Adrenal gland (tissue), 5 donors: ENCODE data around the gene KDM4C.
"Not testable (repeated sequence)": the region's sequence is repeated elsewhere in the genome, so short reads cannot be mapped to it uniquely, and the experiment has no call there.

ENCODE experiments used
- CTCF ChIP-seq, 6 experiments: fragments of 450-650 bp in 4 of 6; fragments of 200-600 bp in 2 of 6; sonication (generic) in 1 of 6; IDR thresholded peaks; 1 replicate in 5 of 6; 2 replicates in 1 of 6; pipeline versions ENCODE4 v1.5.1 to v1.8.0; 2016 to 2021; ENCODE audit warnings: antibody characterized with exemption in 6 of 6, mild to moderate bottlenecking in 2 of 6, moderate library complexity in 1 of 6
- POLR2A ChIP-seq, 2 donors: fragments of 450-650 bp; IDR thresholded peaks; one replicate each; pipeline ENCODE4 v1.6.1; 2017; ENCODE audit warnings: antibody characterized with exemption in 2 of 2, mild to moderate bottlenecking in 2 of 2, moderate library complexity in 1 of 2
- donor health status: DM: no; HTN: no; CAD: no.

DNA sequence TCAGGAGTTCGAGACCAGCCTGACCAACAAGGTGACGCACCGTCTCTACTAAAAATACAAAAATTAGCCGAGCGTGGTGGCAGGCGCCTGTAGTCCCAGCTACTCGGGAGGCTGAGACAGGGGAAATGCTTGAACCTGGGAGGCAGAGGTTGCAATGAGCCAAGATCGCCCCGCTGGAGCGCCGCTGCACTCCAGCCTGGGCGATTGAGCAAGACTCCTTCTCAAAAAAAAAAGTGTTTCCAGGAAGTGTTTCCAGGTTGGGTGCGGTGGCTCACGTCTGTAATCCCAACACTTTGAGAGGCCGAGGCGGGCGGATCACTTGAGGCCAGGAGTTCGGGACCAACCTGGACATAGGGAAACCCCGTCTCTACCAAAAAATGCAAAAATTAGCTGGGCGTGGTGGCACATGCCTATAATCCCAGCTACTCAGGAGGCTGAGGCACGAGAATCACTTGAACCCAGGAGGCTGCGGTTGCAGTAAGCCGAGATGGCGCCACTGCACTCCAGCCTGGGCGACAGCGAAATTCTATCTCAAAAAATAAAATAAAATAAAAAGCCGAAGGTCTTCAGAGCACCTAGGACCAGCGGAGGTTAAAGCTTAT is 42.5 kb upstream of the KDM4C start:
- TF ChIP-seq CTCF, POLR2A (IDR thresholded peaks at IDR 0.05): not testable (repeated sequence)
